Measurements from ENCODE around the gene COL7A1.

Gene COL7A1

GRCh38 chr3:48599077-48599501 lies 4.0 kb upstream of the COL7A1 start:
- Histone ChIP-seq H3K4me1 (ENCODE audit: control insufficient read depth, insufficient read depth, low read length) (peaks cover 20% of the 10 kb centered on the region), H3K27ac (ENCODE audit: insufficient read depth, low read depth, low read length, poor library complexity, severe bottlenecking) (no peak overlapping the region), H3K36me3 (ENCODE audit: control insufficient read depth, insufficient read depth, low read length) (peaks cover 53% of the 10 kb centered on the region), H3K9me3 (ENCODE audit: control insufficient read depth, low read length) (no peaks in the 10 kb centered on the region), H3K4me3 (ENCODE audit: insufficient read depth, low read depth, low read length) (no peak overlapping the region), H3K27me3 (ENCODE audit: control insufficient read depth, insufficient read depth, low read length, poor library complexity, severe bottlenecking) (peaks cover 15% of the 10 kb centered on the region)
- 96% methylated on average over 11 of the region's 11 CpGs for WGBS, 2 experiments

GRCh38 chr3:48598323-48599076 lies 3.4 kb upstream of the COL7A1 start:
- Histone ChIP-seq H3K36me3 (ENCODE audit: control insufficient read depth, insufficient read depth, low read length) (peaks cover 47% of the 10 kb centered on the region), H3K4me3 (ENCODE audit: insufficient read depth, low read depth, low read length) (no peak overlapping the region), H3K27ac (ENCODE audit: insufficient read depth, low read depth, low read length, poor library complexity, severe bottlenecking) (peak overlapping the region; percentile 67), H3K27me3 (ENCODE audit: control insufficient read depth, insufficient read depth, low read length, poor library complexity, severe bottlenecking) (peaks cover 18% of the 10 kb centered on the region), H3K9me3 (ENCODE audit: control insufficient read depth, low read length) (no peaks in the 10 kb centered on the region), H3K4me1 (ENCODE audit: control insufficient read depth, insufficient read depth, low read length) (peaks cover 20% of the 10 kb centered on the region)
- whole genome bisulfite sequencing, 2 experiments, result 92 to 93% methylated on average over 5 of the region's 5 CpGs

DNA sequence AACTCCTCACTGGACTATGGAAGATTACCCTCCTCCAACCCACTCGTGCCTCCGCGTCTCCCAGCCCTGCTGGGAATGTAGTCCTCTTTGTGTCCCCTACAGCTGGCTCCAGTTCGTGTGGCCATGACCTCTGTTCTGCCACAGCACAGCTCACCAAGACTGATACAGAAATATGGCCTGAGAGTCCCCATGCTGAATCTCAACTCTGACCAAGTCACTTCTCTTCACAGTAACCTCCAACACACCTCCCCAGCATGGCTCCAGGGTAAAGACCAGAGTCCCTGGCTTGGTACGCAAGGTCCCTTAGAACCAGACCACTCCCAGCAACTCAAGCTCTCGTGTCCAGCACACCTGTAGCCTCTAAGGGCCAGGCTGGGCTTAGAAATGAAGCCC lies 2.3 kb upstream of the COL7A1 start:
- WGBS, 2 experiments, result 95 to 97% methylated on average over 6 of the region's 6 CpGs
- H3K27me3 ChIP-seq (ENCODE audit: control insufficient read depth, insufficient read depth, low read length, poor library complexity, severe bottlenecking), result peaks cover 18% of the 10 kb centered on the region
- H3K9me3 ChIP-seq (ENCODE audit: control insufficient read depth, low read length), result no peaks in the 10 kb centered on the region
- H3K4me3 ChIP-seq (ENCODE audit: insufficient read depth, low read depth, low read length), result no peak overlapping the region
- peaks cover 20% of the 10 kb centered on the region for H3K4me1 ChIP-seq (ENCODE audit: control insufficient read depth, insufficient read depth, low read length)
- no peak overlapping the region for H3K27ac ChIP-seq (ENCODE audit: insufficient read depth, low read depth, low read length, poor library complexity, severe bottlenecking)
- H3K36me3 ChIP-seq (ENCODE audit: control insufficient read depth, insufficient read depth, low read length), result peaks cover 36% of the 10 kb centered on the region

- no peak overlapping the region for H3K27ac ChIP-seq (ENCODE audit: insufficient read depth, low read depth, low read length, poor library complexity, severe bottlenecking)
- peaks cover 18% of the 10 kb centered on the region for H3K27me3 ChIP-seq (ENCODE audit: control insufficient read depth, insufficient read depth, low read length, poor library complexity, severe bottlenecking)
- WGBS, 2 experiments, result 88 to 94% methylated on average over 8 of the region's 8 CpGs
- H3K4me1 ChIP-seq (ENCODE audit: control insufficient read depth, insufficient read depth, low read length), result peaks cover 20% of the 10 kb centered on the region
- no peaks in the 10 kb centered on the region for H3K9me3 ChIP-seq (ENCODE audit: control insufficient read depth, low read length)
- H3K36me3 ChIP-seq (ENCODE audit: control insufficient read depth, insufficient read depth, low read length), result peaks cover 33% of the 10 kb centered on the region
- no peak overlapping the region for H3K4me3 ChIP-seq (ENCODE audit: insufficient read depth, low read depth, low read length)
These were observed 1.7 kb upstream of the COL7A1 start for GRCh38 chr3:48596676-48597407.

- Histone ChIP-seq H3K9me3 (ENCODE audit: control insufficient read depth, low read length) (no peaks in the 10 kb centered on the region), H3K4me1 (ENCODE audit: control insufficient read depth, insufficient read depth, low read length) (peaks cover 20% of the 10 kb centered on the region), H3K36me3 (ENCODE audit: control insufficient read depth, insufficient read depth, low read length) (peaks cover 27% of the 10 kb centered on the region), H3K4me3 (ENCODE audit: insufficient read depth, low read depth, low read length) (no peak overlapping the region), H3K27me3 (ENCODE audit: control insufficient read depth, insufficient read depth, low read length, poor library complexity, severe bottlenecking) (peaks cover 18% of the 10 kb centered on the region), H3K27ac (ENCODE audit: insufficient read depth, low read depth, low read length, poor library complexity, severe bottlenecking) (no peak overlapping the region)
- WGBS, 2 experiments, result 79 to 88% methylated on average over 5 of the region's 5 CpGs
These were observed 1.0 kb upstream of the COL7A1 start for GRCh38 chr3:48596157-48596556.

- H3K9me3 ChIP-seq (ENCODE audit: control insufficient read depth, low read length), result no peaks in the 10 kb centered on the region
- WGBS, 2 experiments, result 26 to 31% methylated on average over 10 of the region's 10 CpGs
- peaks cover 18% of the 10 kb centered on the region for H3K27me3 ChIP-seq (ENCODE audit: control insufficient read depth, insufficient read depth, low read length, poor library complexity, severe bottlenecking)
- peak overlapping the region; percentile 30 for H3K4me3 ChIP-seq (ENCODE audit: insufficient read depth, low read depth, low read length)
- H3K27ac ChIP-seq (ENCODE audit: insufficient read depth, low read depth, low read length, poor library complexity, severe bottlenecking), result no peak overlapping the region
- H3K36me3 ChIP-seq (ENCODE audit: control insufficient read depth, insufficient read depth, low read length), result peaks cover 21% of the 10 kb centered on the region
- H3K4me1 ChIP-seq (ENCODE audit: control insufficient read depth, insufficient read depth, low read length), result peaks cover 20% of the 10 kb centered on the region
These were observed 495 bp upstream of the COL7A1 start for GRCh38 chr3:48595526-48596121.

GRCh38 chr3:48594417-48595049 lies 596 bp downstream of the COL7A1 start:
- no peaks in the 10 kb centered on the region for H3K9me3 ChIP-seq (ENCODE audit: control insufficient read depth, low read length)
- peaks cover 18% of the 10 kb centered on the region for H3K27me3 ChIP-seq (ENCODE audit: control insufficient read depth, insufficient read depth, low read length, poor library complexity, severe bottlenecking)
- H3K27ac ChIP-seq (ENCODE audit: insufficient read depth, low read depth, low read length, poor library complexity, severe bottlenecking), result no peak overlapping the region
- peaks cover 11% of the 10 kb centered on the region for H3K36me3 ChIP-seq (ENCODE audit: control insufficient read depth, insufficient read depth, low read length)
- peaks cover 20% of the 10 kb centered on the region for H3K4me1 ChIP-seq (ENCODE audit: control insufficient read depth, insufficient read depth, low read length)
- WGBS, 2 experiments, result 30 to 33% methylated on average over 39 of the region's 39 CpGs
- H3K4me3 ChIP-seq (ENCODE audit: insufficient read depth, low read depth, low read length), result peak overlapping the region; percentile 30

- Histone ChIP-seq H3K27ac (ENCODE audit: insufficient read depth, low read depth, low read length, poor library complexity, severe bottlenecking) (no peak overlapping the region), H3K27me3 (ENCODE audit: control insufficient read depth, insufficient read depth, low read length, poor library complexity, severe bottlenecking) (peaks cover 18% of the 10 kb centered on the region), H3K36me3 (ENCODE audit: control insufficient read depth, insufficient read depth, low read length) (no peaks in the 10 kb centered on the region), H3K4me3 (ENCODE audit: insufficient read depth, low read depth, low read length) (no peak overlapping the region), H3K4me1 (ENCODE audit: control insufficient read depth, insufficient read depth, low read length) (peaks cover 20% of the 10 kb centered on the region), H3K9me3 (ENCODE audit: control insufficient read depth, low read length) (no peaks in the 10 kb centered on the region)
- 94 to 97% methylated on average over 9 of the region's 9 CpGs for WGBS, 2 experiments
These were observed 1.8 kb downstream of the COL7A1 start for GRCh38 chr3:48593337-48593736.

GRCh38 chr3:48592519-48593087 lies 2.5 kb downstream of the COL7A1 start:
- 93 to 95% methylated on average over 21 of the region's 21 CpGs for WGBS, 2 experiments
- Histone ChIP-seq H3K4me3 (ENCODE audit: insufficient read depth, low read depth, low read length) (no peak overlapping the region), H3K9me3 (ENCODE audit: control insufficient read depth, low read length) (no peaks in the 10 kb centered on the region), H3K27me3 (ENCODE audit: control insufficient read depth, insufficient read depth, low read length, poor library complexity, severe bottlenecking) (peaks cover 18% of the 10 kb centered on the region), H3K36me3 (ENCODE audit: control insufficient read depth, insufficient read depth, low read length) (no peaks in the 10 kb centered on the region), H3K27ac (ENCODE audit: insufficient read depth, low read depth, low read length, poor library complexity, severe bottlenecking) (no peak overlapping the region), H3K4me1 (ENCODE audit: control insufficient read depth, insufficient read depth, low read length) (peaks cover 20% of the 10 kb centered on the region)
